HepG2 (cell line): ENCODE measurements around the gene LCP2. TPM values are rescaled to one million over a fixed set of nuclear protein-coding genes. Genes with fewer than 3 reads are reported as not detected.

Experiments used
- ATAC-seq: fragments of 200-7000 bp; cut with Tn5 transposase; 3 replicates; pipeline ENCODE4 v1.9.1; 2020; ENCODE audit warnings: mild to moderate bottlenecking, moderate library complexity
- BruUV-seq: library from RNA; stranded (reverse); fragments of 400-500 nt; replicated peaks from 2 replicates; lab custom pipeline; 2021; lab: Mats Ljungman, UMichigan
- CTCF ChIA-PET: fragments of 300-600 bp; formaldehyde crosslinking; extraction: SDS; loops from one replicate; lab custom pipeline; 2021; ENCODE audit warnings: low total read pairs, inconsistent platforms, low intra/inter-chr PET ratio; lab: Yijun Ruan, JAX
- POLR2A ChIA-PET: fragments of 350-600 bp; sonication (Branson Sonifier 250); formaldehyde crosslinking; loops from one replicate; lab custom pipeline; 2020; ENCODE audit warnings: antibody characterized with exemption, inconsistent platforms; lab: Yijun Ruan, JAX
- DNase-seq: peaks from one replicate; pipeline ENCODE4 v3.0.0-alpha.2; 2015; ENCODE audit warnings: low spot score
- FAIRE-seq: peaks from 3 replicates; lab custom pipeline; 2011; peaks lifted over from hg19 to GRCh38; lab: Jason Lieb, UNC
- H2AFZ ChIP-seq: one replicate; pipeline ENCODE4 v1.6.1; 2011; ENCODE audit warnings: low read length, inconsistent platforms
- H3K27ac ChIP-seq: fragments of 300-600 bp; 3 replicates; pipeline ENCODE4 v1.8.0; 2011; ENCODE audit warnings: mixed run types, mild to moderate bottlenecking, mixed read lengths, low read length, inconsistent platforms; ENCODE audit not compliant: insufficient read depth; ENCODE audit errors: extremely low read length
- H3K27me3 ChIP-seq, 2 experiments: fragments of 200-600 bp in 1 of 2; 2 replicates in 1 of 2; 3 replicates in 1 of 2; pipeline versions ENCODE4 v1.6.0 to v1.8.0; 2011; ENCODE audit warnings: low read length in 2 of 2, mild to moderate bottlenecking in 2 of 2, moderate library complexity in 2 of 2, inconsistent platforms in 1 of 2; ENCODE audit not compliant: insufficient read depth in 2 of 2, control insufficient read depth in 1 of 2
- H3K36me3 ChIP-seq, 2 experiments: fragments of 200-600 bp in 1 of 2; replicated peaks in 1 of 2; 2 replicates in 1 of 2; 3 replicates in 1 of 2; pipeline versions ENCODE4 v1.5.1 to v1.8.0; 2011; ENCODE audit warnings: low read length in 2 of 2, inconsistent platforms in 1 of 2; ENCODE audit not compliant: insufficient read depth in 2 of 2, control insufficient read depth in 1 of 2
- H3K4me1 ChIP-seq: 2 replicates; pipeline ENCODE4 v1.5.1; 2012; ENCODE audit warnings: low read length, inconsistent platforms; ENCODE audit not compliant: insufficient read depth
- H3K4me2 ChIP-seq: 2 replicates; pipeline ENCODE4 v1.6.0; 2011; ENCODE audit warnings: low read depth, low read length, inconsistent platforms
- H3K4me3 ChIP-seq, 3 experiments: fragments of 200-600 bp in 1 of 3; sonication (generic), shearing (Covaris generic) in 1 of 3; replicated peaks in 1 of 3; 2 replicates each; pipeline ENCODE4 v1.5.1; 2011 to 2016; ENCODE audit warnings: low read length in 3 of 3, inconsistent platforms in 2 of 3, low read depth in 2 of 3, mild to moderate bottlenecking in 2 of 3, control low read depth in 1 of 3, mixed read lengths in 1 of 3; ENCODE audit not compliant: insufficient read depth in 1 of 3
- H3K79me2 ChIP-seq: one replicate; pipeline ENCODE4 v1.6.1; 2011; ENCODE audit warnings: low read length, inconsistent platforms; ENCODE audit not compliant: insufficient read depth
- H3K9ac ChIP-seq: 2 replicates; pipeline ENCODE4 v1.6.0; 2011; ENCODE audit warnings: mild to moderate bottlenecking, low read depth, low read length, inconsistent platforms; ENCODE audit not compliant: insufficient read depth
- H3K9me3 ChIP-seq: 2 replicates; pipeline ENCODE4 v1.5.1; 2012; ENCODE audit warnings: mild to moderate bottlenecking, low read length
- H4K20me1 ChIP-seq: 2 replicates; pipeline ENCODE4 v1.6.0; 2011; ENCODE audit warnings: inconsistent platforms, mild to moderate bottlenecking, low read length, moderate library complexity; ENCODE audit not compliant: insufficient read depth
- HINFP ChIP-seq: sonication (generic); formaldehyde crosslinking; IDR thresholded peaks from 2 replicates; pipeline ENCODE4 v1.4.0; 2020; ENCODE audit warnings: low read depth, mild to moderate bottlenecking, missing genetic modification reagents
- POGK ChIP-seq: sonication (generic); formaldehyde crosslinking; conservative IDR thresholded peaks from 2 replicates; pipeline ENCODE4 v1.8.0; 2022; ENCODE audit warnings: mild to moderate bottlenecking, moderate library complexity, missing genetic modification reagents
- SOX5 ChIP-seq: IDR thresholded peaks from 2 replicates; pipeline ENCODE4 v1.6.1; 2016; ENCODE audit warnings: borderline replicate concordance
- TFDP1 ChIP-seq: IDR thresholded peaks from 2 replicates; pipeline ENCODE4 v1.6.1; 2016; ENCODE audit warnings: missing compliant biosample characterization, missing genetic modification reagents, borderline replicate concordance
- ZC3H4 ChIP-seq: sonication (generic); formaldehyde crosslinking; IDR thresholded peaks from 2 replicates; pipeline ENCODE4 v1.4.0; 2020; ENCODE audit warnings: missing genetic modification reagents, borderline replicate concordance
- ZNF101 ChIP-seq: sonication (generic); formaldehyde crosslinking; IDR thresholded peaks from 2 replicates; pipeline ENCODE4 v1.4.0; 2020; ENCODE audit warnings: mild to moderate bottlenecking, low read depth, missing genetic modification reagents, borderline replicate concordance
- ZNF572 ChIP-seq: sonication (generic); formaldehyde crosslinking; IDR thresholded peaks from 2 replicates; pipeline ENCODE4 v1.5.1; 2020; ENCODE audit warnings: mild to moderate bottlenecking, missing genetic modification reagents
- ZNF746 ChIP-seq: sonication (generic); formaldehyde crosslinking; IDR thresholded peaks from 2 replicates; pipeline ENCODE4 v1.8.0; 2022; ENCODE audit warnings: mild to moderate bottlenecking, missing genetic modification reagents
- ZNF792 ChIP-seq: IDR thresholded peaks from 2 replicates; pipeline ENCODE4 v1.6.1; 2016
- ZSCAN5A ChIP-seq: sonication (generic); formaldehyde crosslinking; IDR thresholded peaks from 2 replicates; pipeline ENCODE4 v1.8.0; 2022; ENCODE audit warnings: mild to moderate bottlenecking, missing genetic modification reagents, borderline replicate concordance
- WGBS: methylation state at CpG from one replicate; pipeline ENCODE4 v1.1.6; 2017; ENCODE audit warnings: low lambda C conversion rate; 5-methylcytosine and 5-hydroxymethylcytosine counted together
- in situ Hi-C: cut with HindIII; loops from 2 replicates; pipeline ENCODE4 v1.10.0; 2017; ENCODE audit warnings: low pct_unique_long_range_greater_than_20kb; ENCODE audit not compliant: extremely low pct_ligation_motif_present
- intact Hi-C: fragments of 100-400 bp; cut with micrococcal nuclease; formaldehyde crosslinking; loops from one replicate; pipeline ENCODE4 v1.10.0; 2022; ENCODE audit not compliant: unreplicated experiment
- polyA plus RNA-seq, 8 experiments: library from polyadenylated mRNA; depleted of rRNA in 3 of 8; stranded (reverse) in 7 of 8; unstranded in 1 of 8; fragments of >200 nt; fragmentation: Illumina TruSeq in 4 of 8; extraction: Trizol in 4 of 8; gene quantifications; 2 replicates each; pipeline versions ENCODE4 v1.2.1 to v1.2.3, GENCODE V29; 2011 to 2016; ENCODE audit warnings: low read depth in 4 of 8, missing spikeins in 1 of 8, mixed read lengths in 1 of 8; ENCODE audit not compliant: insufficient read depth in 1 of 8
- total RNA-seq, 5 experiments: library from RNA; depleted of rRNA; stranded (reverse); fragments of >200 nt; fragmentation: Illumina TruSeq; extraction: Trizol; gene quantifications; 2 replicates each; pipeline ENCODE4 v1.2.3, GENCODE V29; 2016; ENCODE audit warnings: low read depth in 1 of 5

The LCP2 gene
- total and polyA plus RNA-seq, 2 of the 13 experiments (the other 11 are each of a cell fraction or from before 2014, with no cell fraction given) = not detected

GRCh38 chr5:170266570-170267381, 30.8 kb downstream of the LCP2 start:
- H3K27me3 ChIP-seq = peaks cover 1 to 15% of the 10 kb centered on the region in 2 experiments; a peak in 2 of 5 replicates
- H3K9me3 ChIP-seq = no peaks in the 10 kb centered on the region
- H3K4me3 ChIP-seq = no peak overlapping the region
- no peak for DNase-seq
- FAIRE-seq = no peak
- no peak for TF ChIP-seq POGK (CRISPR knock-in tag)
- no peak for TF ChIP-seq ZNF792 (CRISPR knock-in tag)
- no peak for TF ChIP-seq ZC3H4 (CRISPR knock-in tag)
- CTCF ChIA-PET = no interaction called here
- no TSS peak for BruUV-seq
- no peak overlapping the region for H3K9ac ChIP-seq
- in situ Hi-C loops = loop anchor here (10.0 kb wide), 1 partner anchor 138 kb away; no protein-coding TSS in a partner anchor
- intact Hi-C loops = loop anchor here (5.0 kb wide), 1 partner anchor 356 kb away; no protein-coding TSS in a partner anchor
- H3K4me1 ChIP-seq = no peaks in the 10 kb centered on the region
- POLR2A ChIA-PET = no interaction called here
- H3K36me3 ChIP-seq = no peaks in the 10 kb centered on the region
- ATAC-seq = no peak
- no peaks in the 10 kb centered on the region for H3K79me2 ChIP-seq
- no peak overlapping the region for H3K27ac ChIP-seq
- no peak overlapping the region for H2AFZ ChIP-seq
- H3K4me2 ChIP-seq = no peak overlapping the region
- WGBS = 14% methylated on average over 17 of the region's 17 CpGs
- no peaks in the 10 kb centered on the region for H4K20me1 ChIP-seq

- 4% methylated on average over 5 of the region's 5 CpGs for WGBS
- in situ Hi-C loops = loop anchor here (10.0 kb wide), 1 partner anchor 139 kb away; no protein-coding TSS in a partner anchor
- ATAC-seq = no peak
- FAIRE-seq = no peak
- no peak for DNase-seq
- Histone ChIP-seq H3K36me3 (no peaks in the 10 kb centered on the region), H2AFZ (no peak overlapping the region), H3K4me3 (no peak overlapping the region), H3K27me3 (peaks cover 0 to 18% of the 10 kb centered on the region in 2 experiments; a peak in 2 of 5 replicates), H3K79me2 (no peaks in the 10 kb centered on the region), H3K9me3 (no peaks in the 10 kb centered on the region), H3K4me2 (no peak overlapping the region), H3K4me1 (no peaks in the 10 kb centered on the region), H3K9ac (no peak overlapping the region), H3K27ac (no peak overlapping the region), H4K20me1 (no peaks in the 10 kb centered on the region)
- ChIA-PET POLR2A (no interaction called here), CTCF (no interaction called here)
- BruUV-seq = no TSS peak
- intact Hi-C loops = loop anchor here (5.0 kb wide), 1 partner anchor 357 kb away; no protein-coding TSS in a partner anchor
- TF ChIP-seq ZNF746 (CRISPR knock-in tag) (no peak), ZNF101 (CRISPR knock-in tag) (no peak), HINFP (CRISPR knock-in tag) (no peak), ZSCAN5A (CRISPR knock-in tag) (no peak), SOX5 (CRISPR knock-in tag) (no peak), ZNF572 (no peak), TFDP1 (CRISPR knock-in tag) (no peak)
Measured at GRCh38 chr5:170265522-170265921, 32.1 kb downstream of the LCP2 start.
